PFSK-1 (cell line): Measurements from ENCODE around the gene LSP1.

Source experiments
- FOXP2 ChIP-seq: optimal IDR thresholded peaks from 2 replicates; pipeline ENCODE3; 2011; ENCODE audit warnings: borderline replicate concordance, control low read depth, inconsistent platforms; ENCODE audit not compliant: insufficient read depth; ENCODE audit errors: extremely low read length, extremely low read depth
- POLR2AphosphoS5 ChIP-seq: IDR thresholded peaks from 2 replicates; pipeline ENCODE4 v1.6.1; 2012; ENCODE audit warnings: low read depth, mild to moderate bottlenecking, control low read depth, low read length, moderate library complexity
- SIN3A ChIP-seq: IDR thresholded peaks from 2 replicates; pipeline ENCODE4 v1.6.1; 2012; ENCODE audit warnings: mild to moderate bottlenecking, low read length, moderate library complexity, borderline replicate concordance; ENCODE audit not compliant: insufficient read depth
- TAF1 ChIP-seq: IDR thresholded peaks from 2 replicates; pipeline ENCODE4 v1.6.1; 2012; ENCODE audit warnings: low read length, control low read depth, borderline replicate concordance; ENCODE audit not compliant: insufficient read depth
- TF ChIP-seq, protein P1 (sequence below), 2 experiments: IDR thresholded peaks; 2 replicates each; pipeline versions ENCODE4 v1.6.1 to v1.8.0; 2011 to 2012; ENCODE audit warnings: low read depth in 2 of 2, low read length in 2 of 2, control low read depth in 1 of 2, inconsistent platforms in 1 of 2, mild to moderate bottlenecking in 1 of 2, moderate library complexity in 1 of 2; ENCODE audit not compliant: insufficient read depth in 1 of 2

Gene LSP1

GRCh38 chr11:1863352-1864216 lies 10.7 kb downstream of the LSP1 start:
- TF ChIP-seq SIN3A, result 0 out of 2 replicates have a peak, but pooled peaks have one; percentile 57
- TF ChIP-seq TAF1, result no peak
- TF ChIP-seq POLR2AphosphoS5, result 0 out of 2 replicates have a peak, but pooled peaks have one; percentile 43
- TF ChIP-seq FOXP2, result peak; percentile 63
- TF ChIP-seq, protein P1, sequence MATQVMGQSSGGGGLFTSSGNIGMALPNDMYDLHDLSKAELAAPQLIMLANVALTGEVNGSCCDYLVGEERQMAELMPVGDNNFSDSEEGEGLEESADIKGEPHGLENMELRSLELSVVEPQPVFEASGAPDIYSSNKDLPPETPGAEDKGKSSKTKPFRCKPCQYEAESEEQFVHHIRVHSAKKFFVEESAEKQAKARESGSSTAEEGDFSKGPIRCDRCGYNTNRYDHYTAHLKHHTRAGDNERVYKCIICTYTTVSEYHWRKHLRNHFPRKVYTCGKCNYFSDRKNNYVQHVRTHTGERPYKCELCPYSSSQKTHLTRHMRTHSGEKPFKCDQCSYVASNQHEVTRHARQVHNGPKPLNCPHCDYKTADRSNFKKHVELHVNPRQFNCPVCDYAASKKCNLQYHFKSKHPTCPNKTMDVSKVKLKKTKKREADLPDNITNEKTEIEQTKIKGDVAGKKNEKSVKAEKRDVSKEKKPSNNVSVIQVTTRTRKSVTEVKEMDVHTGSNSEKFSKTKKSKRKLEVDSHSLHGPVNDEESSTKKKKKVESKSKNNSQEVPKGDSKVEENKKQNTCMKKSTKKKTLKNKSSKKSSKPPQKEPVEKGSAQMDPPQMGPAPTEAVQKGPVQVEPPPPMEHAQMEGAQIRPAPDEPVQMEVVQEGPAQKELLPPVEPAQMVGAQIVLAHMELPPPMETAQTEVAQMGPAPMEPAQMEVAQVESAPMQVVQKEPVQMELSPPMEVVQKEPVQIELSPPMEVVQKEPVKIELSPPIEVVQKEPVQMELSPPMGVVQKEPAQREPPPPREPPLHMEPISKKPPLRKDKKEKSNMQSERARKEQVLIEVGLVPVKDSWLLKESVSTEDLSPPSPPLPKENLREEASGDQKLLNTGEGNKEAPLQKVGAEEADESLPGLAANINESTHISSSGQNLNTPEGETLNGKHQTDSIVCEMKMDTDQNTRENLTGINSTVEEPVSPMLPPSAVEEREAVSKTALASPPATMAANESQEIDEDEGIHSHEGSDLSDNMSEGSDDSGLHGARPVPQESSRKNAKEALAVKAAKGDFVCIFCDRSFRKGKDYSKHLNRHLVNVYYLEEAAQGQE (IDR thresholded peaks at IDR 0.05; ENCODE audit: insufficient read depth in 1 of 2, low read depth in 2 of 2, low read length in 2 of 2), result 0 out of 4 replicates have a peak, but pooled peaks of 1 of the 2 experiments have one; percentile 9

- TF ChIP-seq SIN3A, result peak; percentile 9; the same call in 1 of the 2 replicates
- TF ChIP-seq, protein P1 (IDR thresholded peaks at IDR 0.05; ENCODE audit: insufficient read depth in 1 of 2, low read depth in 2 of 2, low read length in 2 of 2), result no peak
Observed at GRCh38 chr11:1864231-1864630, 11.3 kb downstream of the LSP1 start.

DNA sequence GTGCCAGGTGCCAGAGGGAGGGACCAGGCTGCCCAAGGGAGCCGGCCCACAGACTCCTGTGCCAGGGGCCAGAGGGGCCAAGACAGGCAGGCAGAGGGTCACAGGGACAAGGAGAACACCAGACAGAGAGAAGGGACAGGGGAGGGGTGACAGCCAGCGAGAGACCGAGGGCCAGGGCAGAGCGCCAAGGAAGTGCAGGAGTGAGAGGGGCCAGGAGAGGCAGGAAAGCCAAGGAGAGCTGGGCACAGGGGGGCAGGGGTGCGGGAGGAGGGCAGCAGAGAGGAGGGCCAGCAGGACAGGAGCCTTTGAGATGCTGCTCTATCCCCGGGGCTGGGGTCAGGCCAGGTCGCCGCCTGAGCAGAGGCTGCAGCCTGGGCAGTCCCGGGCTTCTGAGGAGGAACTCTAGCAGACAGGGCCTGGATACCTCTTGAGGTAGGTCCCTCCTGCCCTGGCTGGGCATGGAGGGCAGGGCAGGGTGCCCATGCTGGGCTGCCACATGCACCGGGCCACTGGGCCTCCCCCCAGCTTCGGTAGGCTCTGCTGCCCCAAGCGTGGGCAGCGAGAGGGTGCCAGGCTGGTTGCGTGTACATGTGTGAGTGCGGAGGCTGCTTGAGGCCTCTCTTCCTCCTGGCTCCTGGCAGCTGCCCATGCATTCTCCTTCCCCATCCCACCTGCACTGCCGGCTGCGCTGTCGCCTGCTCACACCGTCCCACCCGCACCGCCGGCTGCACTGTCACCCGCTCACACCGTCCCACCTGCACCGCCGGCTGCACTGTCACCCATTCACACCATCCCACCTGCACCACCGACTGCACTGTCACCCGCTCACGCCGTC lies 12.2 kb downstream of the LSP1 start:
- TF ChIP-seq, protein P1 (IDR thresholded peaks at IDR 0.05; ENCODE audit: insufficient read depth in 1 of 2, low read depth in 2 of 2, low read length in 2 of 2), result no peak
- TF ChIP-seq TAF1 (no peak), FOXP2 (no peak), SIN3A (no peak), POLR2AphosphoS5 (peak; percentile 18; the same call in 1 of the 2 replicates)

- TF ChIP-seq POLR2AphosphoS5 (no peak), TAF1 (no peak), SIN3A (no peak), FOXP2 (no peak)
- TF ChIP-seq, protein P1 (IDR thresholded peaks at IDR 0.05; ENCODE audit: insufficient read depth in 1 of 2, low read depth in 2 of 2, low read length in 2 of 2), result no peak
Observed at GRCh38 chr11:1866226-1866625, 13.3 kb downstream of the LSP1 start.
